ENCODE results near the gene MEIOSIN. TPM values are rescaled to one million over a fixed set of nuclear protein-coding genes. Genes with fewer than 3 reads are reported as not detected.
"Not testable (repeated sequence)": the region's sequence is repeated elsewhere in the genome, so short reads cannot be mapped to it uniquely, and the experiment has no call there.

MEIOSIN gene
- total and polyA plus RNA-seq, 2 experiments from 2014 or later = not detected

DNA sequence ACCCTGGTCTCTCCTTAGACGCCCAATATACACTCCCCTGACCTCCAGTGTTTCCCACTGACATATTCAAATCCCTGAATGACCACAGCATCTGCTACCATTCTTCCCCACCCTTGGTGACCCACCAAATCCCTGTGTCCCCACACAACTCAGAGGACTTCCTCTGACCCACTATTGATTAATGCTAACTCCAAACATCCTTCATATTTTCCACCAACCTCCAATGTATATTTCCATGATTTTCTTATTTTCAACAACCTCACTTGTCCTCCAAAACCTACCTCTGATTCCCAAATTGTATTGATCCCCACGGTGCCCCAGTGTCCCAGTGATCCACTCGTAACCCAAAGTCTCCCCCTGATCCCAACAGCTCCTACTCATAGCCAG lies 59.9 kb downstream of the MEIOSIN start:
- Histone ChIP-seq H3K79me2 (ENCODE audit: insufficient read depth) (peaks cover 40% of the 10 kb centered on the region), H3K4me2 (ENCODE audit: unreplicated experiment) (no peak overlapping the region), H2AFZ (no peak overlapping the region), H3F3A (ENCODE audit: insufficient read depth) (no peaks in the 10 kb centered on the region), H3K27ac (peak overlapping the region; percentile 38), H3K36me3 (ENCODE audit: low read depth) (peaks cover 12% of the 10 kb centered on the region; the same call in 1 of the 2 replicates), H3K9me3 (ENCODE audit: low read depth) (no peaks in the 10 kb centered on the region), H3K27me3 (replicated peaks; ENCODE audit: insufficient read depth) (no peaks in the 10 kb centered on the region), H3K4me3 (no peak overlapping the region), H4K20me1 (ENCODE audit: insufficient read depth) (no peaks in the 10 kb centered on the region), H3K9me2 (ENCODE audit: insufficient read depth) (no peaks in the 10 kb centered on the region), H3K4me1 (ENCODE audit: insufficient read depth) (no peaks in the 10 kb centered on the region), H3K9ac (peak overlapping the region; percentile 39)
- no peak for DNase-seq
- WGBS, 2 experiments (ENCODE audit: low coverage in 1 of 2, low lambda C conversion rate in 2 of 2, missing lambda C conversion rate in 2 of 2) = 0 to 4% methylated on average over 3 of the region's 3 CpGs
- in situ Hi-C loops (cut with MboI) = no loop called here
- TF ChIP-seq EZH2phosphoT487 (IDR thresholded peaks at IDR 0.05; ENCODE audit: insufficient read depth, low read depth) (no peak), EZH2 (IDR thresholded peaks at IDR 0.05; ENCODE audit: insufficient read depth, poor library complexity, severe bottlenecking) (no peak)

DNA sequence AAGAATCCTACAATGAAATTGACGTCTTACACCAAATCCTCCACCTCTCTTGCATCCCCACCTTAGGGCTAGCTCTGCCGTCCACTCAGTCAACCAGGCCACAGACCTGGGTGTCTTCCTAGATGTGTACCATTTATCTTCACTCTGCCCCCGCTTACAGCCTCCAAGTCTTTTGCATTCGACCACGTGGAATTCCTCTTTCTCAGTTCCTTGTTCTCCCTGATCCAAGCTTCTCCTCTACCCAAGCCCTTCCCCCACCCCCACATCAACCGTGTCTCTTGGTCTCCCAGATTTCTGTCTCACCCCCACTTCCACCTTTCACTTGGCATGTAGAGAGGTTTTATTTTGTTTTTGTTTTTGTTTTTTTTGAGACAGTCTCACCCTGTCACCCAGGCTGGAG lies 60.6 kb downstream of the MEIOSIN start:
- Histone ChIP-seq H3K79me2 (ENCODE audit: insufficient read depth) (peaks cover 33% of the 10 kb centered on the region), H3K9me3 (ENCODE audit: low read depth) (no peaks in the 10 kb centered on the region), H3K27ac (no peak overlapping the region), H3K4me2 (ENCODE audit: unreplicated experiment) (no peak overlapping the region), H3K4me3 (no peak overlapping the region), H3K27me3 (replicated peaks; ENCODE audit: insufficient read depth) (no peaks in the 10 kb centered on the region), H3K4me1 (ENCODE audit: insufficient read depth) (no peaks in the 10 kb centered on the region), H4K20me1 (ENCODE audit: insufficient read depth) (no peaks in the 10 kb centered on the region), H3K9me2 (ENCODE audit: insufficient read depth) (no peaks in the 10 kb centered on the region), H3K9ac (no peak overlapping the region), H3K36me3 (ENCODE audit: low read depth) (peaks cover 11% of the 10 kb centered on the region; the same call in 1 of the 2 replicates), H3F3A (ENCODE audit: insufficient read depth) (no peaks in the 10 kb centered on the region), H2AFZ (no peak overlapping the region)
- no peak for TF ChIP-seq EZH2 (IDR thresholded peaks at IDR 0.05; ENCODE audit: insufficient read depth, poor library complexity, severe bottlenecking)
- TF ChIP-seq EZH2phosphoT487 (IDR thresholded peaks at IDR 0.05; ENCODE audit: insufficient read depth, low read depth) = no peak
- DNase-seq = no peak
- WGBS, 2 experiments (ENCODE audit: low coverage in 1 of 2, low lambda C conversion rate in 2 of 2, missing lambda C conversion rate in 2 of 2) = 50 to 53% methylated on average over 6 of the region's 6 CpGs
- in situ Hi-C loops (cut with MboI) = no loop called here

DNA sequence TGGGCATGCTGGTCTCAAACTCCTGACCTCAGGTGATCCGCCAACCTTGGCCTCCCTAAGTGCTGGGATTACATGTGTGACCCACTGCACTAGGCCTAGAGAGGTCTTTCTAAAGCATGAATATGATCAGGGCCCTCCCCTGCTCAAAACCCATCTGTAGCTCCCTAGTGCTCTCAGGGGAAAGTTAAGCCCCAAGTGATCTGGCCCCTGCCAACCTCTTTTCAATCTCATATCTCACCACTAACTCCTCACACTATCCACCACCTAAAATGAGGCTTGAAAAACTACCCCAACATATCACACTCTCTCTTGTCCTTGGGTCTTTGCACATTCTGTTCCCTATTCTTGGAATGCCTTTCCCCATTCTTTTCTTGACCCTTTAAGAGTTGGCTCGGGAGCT lies 61.4 kb downstream of the MEIOSIN start:
- Histone ChIP-seq H3K9ac (no peak overlapping the region), H3K4me1 (ENCODE audit: insufficient read depth) (peaks cover 6% of the 10 kb centered on the region; the same call in 1 of the 2 replicates), H3K9me3 (ENCODE audit: low read depth) (no peaks in the 10 kb centered on the region), H3K27me3 (replicated peaks; ENCODE audit: insufficient read depth) (no peaks in the 10 kb centered on the region), H3K79me2 (ENCODE audit: insufficient read depth) (peaks cover 25% of the 10 kb centered on the region), H2AFZ (no peak overlapping the region), H3K4me3 (no peak overlapping the region), H4K20me1 (ENCODE audit: insufficient read depth) (no peaks in the 10 kb centered on the region), H3K36me3 (ENCODE audit: low read depth) (peaks cover 4% of the 10 kb centered on the region; the same call in 1 of the 2 replicates), H3K4me2 (ENCODE audit: unreplicated experiment) (no peak overlapping the region), H3K27ac (no peak overlapping the region), H3K9me2 (ENCODE audit: insufficient read depth) (no peaks in the 10 kb centered on the region), H3F3A (ENCODE audit: insufficient read depth) (peaks cover 3% of the 10 kb centered on the region; the same call in 1 of the 2 replicates)
- no peak for TF ChIP-seq EZH2phosphoT487 (IDR thresholded peaks at IDR 0.05; ENCODE audit: insufficient read depth, low read depth)
- TF ChIP-seq EZH2 (IDR thresholded peaks at IDR 0.05; ENCODE audit: insufficient read depth, poor library complexity, severe bottlenecking) = no peak
- no peak for DNase-seq
- 56 to 58% methylated on average over 2 of the region's 2 CpGs for WGBS, 2 experiments (ENCODE audit: low coverage in 1 of 2, low lambda C conversion rate in 2 of 2, missing lambda C conversion rate in 2 of 2)
- in situ Hi-C loops (cut with MboI) = no loop called here

DNA sequence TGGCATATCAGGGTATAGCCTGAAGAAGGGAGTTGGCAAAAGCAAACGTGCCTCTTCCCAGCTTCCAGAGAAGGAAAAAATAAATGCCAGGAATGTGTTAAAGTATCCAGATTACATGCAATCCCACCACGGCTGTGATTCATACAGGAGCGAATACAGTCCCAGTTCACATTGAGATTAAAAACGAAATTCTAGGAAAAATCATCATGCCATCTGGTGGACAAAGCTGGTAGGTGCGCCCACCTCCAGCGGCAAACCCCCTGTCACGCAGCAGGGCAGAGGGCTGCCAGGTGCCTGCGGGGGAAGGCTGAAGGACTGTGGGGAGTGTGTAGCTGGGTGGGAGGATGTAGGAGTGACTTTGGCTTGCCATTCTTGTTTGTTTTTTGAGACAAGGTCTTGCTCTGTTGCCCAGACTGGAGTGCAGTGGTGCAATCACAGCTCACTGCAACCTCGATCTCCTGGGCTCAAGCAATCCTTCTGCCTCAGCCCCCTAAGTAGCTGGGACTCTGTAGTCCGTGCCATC lies 65.8 kb downstream of the MEIOSIN start:
- 0 out of 2 replicates have a peak overlapping the region, but pooled peaks have one; percentile 19 for H2AFZ ChIP-seq
- in situ Hi-C loops (cut with MboI) = no loop called here
- peak overlapping the region; percentile 18 for H3K4me2 ChIP-seq (ENCODE audit: unreplicated experiment)

DNA sequence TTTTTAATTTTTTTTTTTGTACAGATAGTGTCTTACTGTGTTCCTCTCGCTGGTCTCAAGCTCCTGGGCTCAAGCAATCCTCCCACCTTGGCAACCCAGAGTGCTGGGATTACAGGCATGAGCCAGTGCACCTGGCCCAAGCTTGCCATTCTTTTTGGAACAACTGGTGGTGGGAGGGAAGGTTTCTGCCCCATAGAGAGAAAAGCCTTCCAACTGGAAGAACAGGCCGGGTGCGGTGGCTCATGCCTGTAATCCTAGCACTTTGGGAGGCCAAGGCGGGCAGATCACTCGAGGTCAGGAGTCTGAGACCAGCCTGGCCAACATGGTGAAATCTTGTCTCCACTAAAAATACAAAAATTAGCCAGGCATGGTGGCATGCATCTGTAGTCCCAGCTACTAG lies 66.3 kb downstream of the MEIOSIN start:
- in situ Hi-C loops (cut with MboI); DNase-seq; H3K27ac ChIP-seq; H2AFZ ChIP-seq; H4K20me1 ChIP-seq (ENCODE audit: insufficient read depth); H3K79me2 ChIP-seq (ENCODE audit: insufficient read depth); H3K9ac ChIP-seq; H3K27me3 ChIP-seq (replicated peaks; ENCODE audit: insufficient read depth); H3K9me2 ChIP-seq (ENCODE audit: insufficient read depth); H3K36me3 ChIP-seq (ENCODE audit: low read depth); H3K4me2 ChIP-seq (ENCODE audit: unreplicated experiment); H3K4me3 ChIP-seq; H3K9me3 ChIP-seq (ENCODE audit: low read depth); H3F3A ChIP-seq (ENCODE audit: insufficient read depth): not testable (repeated sequence)
- WGBS, 2 experiments (ENCODE audit: low coverage in 1 of 2, low lambda C conversion rate in 2 of 2, missing lambda C conversion rate in 2 of 2) = 65 to 76% methylated on average over 5 of the region's 5 CpGs
- peaks cover 14% of the 10 kb centered on the region for H3K4me1 ChIP-seq (ENCODE audit: insufficient read depth)

More for the DNA sequence above, 65.8 kb downstream of the MEIOSIN start:
- Histone ChIP-seq H3K27me3 (replicated peaks; ENCODE audit: insufficient read depth) (no peaks in the 10 kb centered on the region), H3K9ac (no peak overlapping the region), H3K4me1 (ENCODE audit: insufficient read depth) (peaks cover 14% of the 10 kb centered on the region), H4K20me1 (ENCODE audit: insufficient read depth) (no peaks in the 10 kb centered on the region), H3K9me3 (ENCODE audit: low read depth) (no peaks in the 10 kb centered on the region), H3K79me2 (ENCODE audit: insufficient read depth) (no peaks in the 10 kb centered on the region), H3K27ac (no peak overlapping the region), H3K36me3 (ENCODE audit: low read depth) (no peaks in the 10 kb centered on the region), H3K4me3 (no peak overlapping the region), H3F3A (ENCODE audit: insufficient read depth) (peaks cover 7% of the 10 kb centered on the region; the same call in 1 of the 2 replicates), H3K9me2 (ENCODE audit: insufficient read depth) (no peaks in the 10 kb centered on the region)
- WGBS, 2 experiments (ENCODE audit: low coverage in 1 of 2, low lambda C conversion rate in 2 of 2, missing lambda C conversion rate in 2 of 2) = 6 to 7% methylated on average over 10 of the region's 10 CpGs
- peak; percentile 91 for DNase-seq
- TF ChIP-seq EZH2phosphoT487 (IDR thresholded peaks at IDR 0.05; ENCODE audit: insufficient read depth, low read depth) (no peak), EZH2 (IDR thresholded peaks at IDR 0.05; ENCODE audit: insufficient read depth, poor library complexity, severe bottlenecking) (no peak)
